HCT116 (cell line): ENCODE measurements around the gene TBX2. TPM values are rescaled to one million over a fixed set of nuclear protein-coding genes. Genes with fewer than 3 reads are reported as not detected.

ENCODE experiments used
- ATAC-seq: fragments of 200-7000 bp; cut with Tn5 transposase; 2 replicates; pipeline ENCODE4 v1.9.1; 2020; ENCODE audit warnings: mild to moderate bottlenecking, moderate library complexity
- BruUV-seq: library from RNA; stranded (reverse); fragments of 400-500 nt; replicated peaks from 2 replicates; lab custom pipeline; 2021; lab: Mats Ljungman, UMichigan
- CTCF ChIA-PET: fragments of 300-600 bp; sonication (Branson Sonifier 250); formaldehyde crosslinking; loops from one replicate; lab custom pipeline; 2021; ENCODE audit warnings: antibody characterized with exemption; lab: Charles Lee
- POLR2A ChIA-PET: fragments of 300-600, 350-600 bp; sonication (Branson Sonifier 250); formaldehyde crosslinking; loops from one replicate; lab custom pipeline; 2021; ENCODE audit warnings: antibody characterized with exemption; lab: Charles Lee
- RAD21 ChIA-PET, 2 experiments: fragments of 300-600 bp; sonication (Branson Sonifier 250); formaldehyde crosslinking; loops; one replicate each; lab custom pipeline; 2023; ENCODE audit warnings: low total read pairs in 2 of 2; ENCODE audit not compliant: uncharacterized antibody in 2 of 2, unreplicated experiment in 2 of 2, low non-redundant PET in 1 of 2; lab: Charles Lee
- DNase-seq: peaks from one replicate; pipeline ENCODE4 v3.0.0-alpha.2; 2010; ENCODE audit warnings: low read depth, low spot score
- H2AFZ ChIP-seq: fragments of 200-600 bp; shearing (Covaris generic), sonication (generic); 2 replicates; pipeline ENCODE4 v1.6.1; 2017; ENCODE audit warnings: low read depth, mixed run types, mixed read lengths, antibody characterized with exemption, low read length; ENCODE audit not compliant: poor library complexity, severe bottlenecking
- H3K27ac ChIP-seq: 2 replicates; pipeline ENCODE4 v1.5.1; 2012; ENCODE audit warnings: low read depth, low read length
- H3K27me3 ChIP-seq: fragments of 200-600 bp; sonication (generic); 2 replicates; pipeline ENCODE4 v1.6.1; 2016; ENCODE audit warnings: mixed run types, low read length, mixed read lengths; ENCODE audit not compliant: insufficient read depth
- H3K36me3 ChIP-seq, 2 experiments: fragments of 200-500 bp in 1 of 2; fragments of 200-600 bp in 1 of 2; sonication (Bioruptor generic) in 1 of 2; sonication (generic) in 1 of 2; 2 replicates each; pipeline versions ENCODE4 v1.5.1 to v1.6.1; 2014 to 2016; ENCODE audit warnings: low read length in 2 of 2, inconsistent platforms in 1 of 2, mixed read lengths in 1 of 2, mixed run types in 1 of 2; ENCODE audit not compliant: insufficient read depth in 2 of 2, control insufficient read depth in 1 of 2
- H3K4me1 ChIP-seq, 2 experiments: fragments of 200-600 bp in 1 of 2; sonication (generic) in 1 of 2; 2 replicates each; pipeline versions ENCODE4 v1.5.1 to v1.6.1; 2012 to 2017; ENCODE audit warnings: low read length in 2 of 2, inconsistent platforms in 1 of 2, mild to moderate bottlenecking in 1 of 2, mixed read lengths in 1 of 2, mixed run types in 1 of 2, moderate library complexity in 1 of 2; ENCODE audit not compliant: insufficient read depth in 2 of 2, control insufficient read depth in 1 of 2
- H3K4me2 ChIP-seq: fragments of 200-600 bp; sonication (generic); 2 replicates; pipeline ENCODE4 v1.6.1; 2017; ENCODE audit warnings: mixed run types, low read length, mixed read lengths
- H3K4me3 ChIP-seq, 2 experiments: fragments of 200-600 bp in 1 of 2; sonication (generic) in 1 of 2; replicated peaks in 1 of 2; 2 replicates each; pipeline ENCODE4 v1.5.1; 2011 to 2016; ENCODE audit warnings: low read length in 2 of 2, control low read depth in 1 of 2, low read depth in 1 of 2, mild to moderate bottlenecking in 1 of 2, mixed read lengths in 1 of 2, mixed run types in 1 of 2
- H3K79me2 ChIP-seq: fragments of 200-600 bp; sonication (generic); 2 replicates; pipeline ENCODE4 v1.6.1; 2017; ENCODE audit warnings: mild to moderate bottlenecking, mixed run types, low read length, moderate library complexity, mixed read lengths; ENCODE audit not compliant: insufficient read depth
- H3K9ac ChIP-seq: fragments of 200-600 bp; sonication (generic); 2 replicates; pipeline ENCODE4 v1.6.1; 2016; ENCODE audit warnings: low read length, mixed read lengths
- H3K9me2 ChIP-seq: fragments of 200-600 bp; sonication (generic), shearing (Covaris generic); 2 replicates; pipeline ENCODE4 v1.6.1; 2017; ENCODE audit warnings: mixed run types, mild to moderate bottlenecking, moderate library complexity; ENCODE audit not compliant: insufficient read depth
- H3K9me3 ChIP-seq, 2 experiments: fragments of 200-500 bp in 1 of 2; fragments of 200-600 bp in 1 of 2; sonication (Bioruptor generic) in 1 of 2; sonication (generic) in 1 of 2; 2 replicates each; pipeline ENCODE4 v1.6.1; 2014 to 2017; ENCODE audit warnings: low read length in 2 of 2, mixed read lengths in 2 of 2, inconsistent platforms in 1 of 2, low read depth in 1 of 2, mild to moderate bottlenecking in 1 of 2, mixed run types in 1 of 2, moderate library complexity in 1 of 2; ENCODE audit not compliant: control insufficient read depth in 1 of 2, insufficient read depth in 1 of 2
- H4K20me1 ChIP-seq: fragments of 200-600 bp; sonication (generic), shearing (Covaris generic); 2 replicates; pipeline ENCODE4 v1.6.1; 2017; ENCODE audit warnings: mixed run types, mild to moderate bottlenecking, moderate library complexity; ENCODE audit not compliant: insufficient read depth
- EGR1 ChIP-seq: IDR thresholded peaks from 2 replicates; pipeline ENCODE4 v1.6.1; 2012; ENCODE audit warnings: low read depth
- EZH2 ChIP-seq: fragments of 200-600 bp; sonication (generic); IDR thresholded peaks from 2 replicates; pipeline ENCODE4 v1.6.1; 2017; ENCODE audit warnings: antibody characterized with exemption, mixed run types
- FOSL1 ChIP-seq: IDR thresholded peaks from 2 replicates; pipeline ENCODE4 v1.6.1; 2012; ENCODE audit warnings: low read depth
- JUND ChIP-seq: IDR thresholded peaks from 2 replicates; pipeline ENCODE4 v1.6.1; 2012
- RAD21 ChIP-seq: IDR thresholded peaks from 2 replicates; pipeline ENCODE4 v1.6.1; 2012; ENCODE audit warnings: low read depth, mild to moderate bottlenecking
- SP1 ChIP-seq: IDR thresholded peaks from 2 replicates; pipeline ENCODE4 v1.6.1; 2012; ENCODE audit warnings: low read depth
- ZNF274 ChIP-seq: fragments of 200-500 bp; sonication (Bioruptor generic); IDR thresholded peaks from 2 replicates; pipeline ENCODE4 v1.6.1; 2014; ENCODE audit warnings: mild to moderate bottlenecking, low read depth, low read length, inconsistent platforms
- intact Hi-C: fragments of 100-400 bp; cut with micrococcal nuclease; formaldehyde crosslinking; loops from 2 replicates; pipeline ENCODE4 v1.10.0; 2022
- total RNA-seq: library from RNA; stranded (reverse); gene quantifications from one replicate; pipeline ENCODE4 v1.2.1, GENCODE V29; 2021; ENCODE audit not compliant: unreplicated experiment
- TF ChIP-seq, protein P1 (sequence below): IDR thresholded peaks from 2 replicates; pipeline ENCODE4 v1.6.1; 2012; ENCODE audit warnings: low read depth
- TF ChIP-seq, protein P2 (sequence below): IDR thresholded peaks from 2 replicates; pipeline ENCODE4 v1.6.1; 2011; ENCODE audit warnings: mild to moderate bottlenecking, low read length, moderate library complexity; ENCODE audit not compliant: insufficient replicate concordance; ENCODE audit errors: extremely low read depth
- TF ChIP-seq, protein P3 (sequence below): IDR thresholded peaks from 2 replicates; pipeline ENCODE4 v1.6.1; 2012

Gene TBX2
- total RNA-seq, 1 experiment from 2014 or later: 0.71 TPM

DNA sequence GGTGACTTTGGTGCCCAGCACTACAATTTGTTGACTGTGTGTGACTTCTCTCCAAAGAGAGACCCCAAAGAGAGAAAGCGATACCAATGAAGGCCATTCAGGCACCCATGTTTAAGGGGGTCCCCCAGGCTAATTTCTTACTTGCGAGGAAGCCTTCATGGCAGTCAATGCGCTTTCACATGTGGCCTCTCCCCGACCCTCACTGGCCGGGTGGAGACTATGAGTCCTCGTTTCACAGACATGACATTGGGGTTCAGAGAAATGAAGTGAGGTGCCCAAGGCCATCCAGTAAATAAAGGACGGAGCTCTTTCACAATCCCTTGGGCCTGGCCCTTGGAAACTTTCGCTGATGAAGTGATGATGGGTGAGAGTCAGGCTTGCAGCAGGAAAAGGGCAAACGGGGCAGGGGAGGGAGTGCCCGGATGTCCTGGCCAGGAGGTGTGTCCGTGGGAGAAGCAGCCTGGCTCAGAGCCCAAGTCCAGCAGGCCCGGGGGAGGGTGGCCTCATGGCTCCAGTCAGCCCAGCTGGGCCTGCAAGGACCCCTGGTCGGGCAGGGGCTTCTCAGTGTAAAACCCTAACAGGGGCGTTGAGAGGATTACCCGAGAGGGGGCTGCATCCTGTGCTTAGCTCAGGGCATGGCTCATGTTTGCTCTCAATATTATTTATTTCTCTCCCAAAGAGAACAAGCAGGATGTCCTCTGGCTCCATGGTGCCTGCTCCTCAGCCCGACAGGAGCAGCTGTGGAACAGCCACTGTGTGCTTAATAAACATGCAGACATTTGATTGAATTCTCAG lies 14.7 kb downstream of the TBX2 start:
- no peaks in the 10 kb centered on the region for H3K79me2 ChIP-seq
- intact Hi-C loops: loop anchor here (5.0 kb wide), 1 partner anchor 653 kb away; the partner anchor contains the start of gene MED13
- H3K4me3 ChIP-seq: no peak overlapping the region
- BruUV-seq: no TSS peak
- RAD21 ChIA-PET: interaction anchor here in 1 of 2 experiments (0.8 kb wide), 1 partner anchor 169 kb away, joined by 3 read pairs; no protein-coding TSS in a partner anchor
- ATAC-seq: no peak
- H3K4me2 ChIP-seq: no peak overlapping the region; the same call in 1 of the 2 replicates
- peak overlapping the region; percentile 71 for H3K27ac ChIP-seq
- no peak overlapping the region for H2AFZ ChIP-seq
- POLR2A ChIA-PET: no interaction called here
- H3K4me1 ChIP-seq: peaks cover 54 to 63% of the 10 kb centered on the region in 2 experiments
- CTCF ChIA-PET: interaction anchor here (0.6 to 5.0 kb wide), 9 partner anchors 11 to 695 kb away, joined by 3 to 60 read pairs (median 14); no protein-coding TSS in a partner anchor
- no peak for TF ChIP-seq ZNF274
- TF ChIP-seq, protein P1, sequence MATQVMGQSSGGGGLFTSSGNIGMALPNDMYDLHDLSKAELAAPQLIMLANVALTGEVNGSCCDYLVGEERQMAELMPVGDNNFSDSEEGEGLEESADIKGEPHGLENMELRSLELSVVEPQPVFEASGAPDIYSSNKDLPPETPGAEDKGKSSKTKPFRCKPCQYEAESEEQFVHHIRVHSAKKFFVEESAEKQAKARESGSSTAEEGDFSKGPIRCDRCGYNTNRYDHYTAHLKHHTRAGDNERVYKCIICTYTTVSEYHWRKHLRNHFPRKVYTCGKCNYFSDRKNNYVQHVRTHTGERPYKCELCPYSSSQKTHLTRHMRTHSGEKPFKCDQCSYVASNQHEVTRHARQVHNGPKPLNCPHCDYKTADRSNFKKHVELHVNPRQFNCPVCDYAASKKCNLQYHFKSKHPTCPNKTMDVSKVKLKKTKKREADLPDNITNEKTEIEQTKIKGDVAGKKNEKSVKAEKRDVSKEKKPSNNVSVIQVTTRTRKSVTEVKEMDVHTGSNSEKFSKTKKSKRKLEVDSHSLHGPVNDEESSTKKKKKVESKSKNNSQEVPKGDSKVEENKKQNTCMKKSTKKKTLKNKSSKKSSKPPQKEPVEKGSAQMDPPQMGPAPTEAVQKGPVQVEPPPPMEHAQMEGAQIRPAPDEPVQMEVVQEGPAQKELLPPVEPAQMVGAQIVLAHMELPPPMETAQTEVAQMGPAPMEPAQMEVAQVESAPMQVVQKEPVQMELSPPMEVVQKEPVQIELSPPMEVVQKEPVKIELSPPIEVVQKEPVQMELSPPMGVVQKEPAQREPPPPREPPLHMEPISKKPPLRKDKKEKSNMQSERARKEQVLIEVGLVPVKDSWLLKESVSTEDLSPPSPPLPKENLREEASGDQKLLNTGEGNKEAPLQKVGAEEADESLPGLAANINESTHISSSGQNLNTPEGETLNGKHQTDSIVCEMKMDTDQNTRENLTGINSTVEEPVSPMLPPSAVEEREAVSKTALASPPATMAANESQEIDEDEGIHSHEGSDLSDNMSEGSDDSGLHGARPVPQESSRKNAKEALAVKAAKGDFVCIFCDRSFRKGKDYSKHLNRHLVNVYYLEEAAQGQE: no peak
- no peak for TF ChIP-seq JUND
- TF ChIP-seq EGR1: no peak
- no peak for TF ChIP-seq FOSL1
- no peak for TF ChIP-seq SP1
- TF ChIP-seq, protein P2, sequence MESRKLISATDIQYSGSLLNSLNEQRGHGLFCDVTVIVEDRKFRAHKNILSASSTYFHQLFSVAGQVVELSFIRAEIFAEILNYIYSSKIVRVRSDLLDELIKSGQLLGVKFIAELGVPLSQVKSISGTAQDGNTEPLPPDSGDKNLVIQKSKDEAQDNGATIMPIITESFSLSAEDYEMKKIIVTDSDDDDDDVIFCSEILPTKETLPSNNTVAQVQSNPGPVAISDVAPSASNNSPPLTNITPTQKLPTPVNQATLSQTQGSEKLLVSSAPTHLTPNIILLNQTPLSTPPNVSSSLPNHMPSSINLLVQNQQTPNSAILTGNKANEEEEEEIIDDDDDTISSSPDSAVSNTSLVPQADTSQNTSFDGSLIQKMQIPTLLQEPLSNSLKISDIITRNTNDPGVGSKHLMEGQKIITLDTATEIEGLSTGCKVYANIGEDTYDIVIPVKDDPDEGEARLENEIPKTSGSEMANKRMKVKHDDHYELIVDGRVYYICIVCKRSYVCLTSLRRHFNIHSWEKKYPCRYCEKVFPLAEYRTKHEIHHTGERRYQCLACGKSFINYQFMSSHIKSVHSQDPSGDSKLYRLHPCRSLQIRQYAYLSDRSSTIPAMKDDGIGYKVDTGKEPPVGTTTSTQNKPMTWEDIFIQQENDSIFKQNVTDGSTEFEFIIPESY: no peak
- TF ChIP-seq RAD21: no peak
- TF ChIP-seq, protein P3, sequence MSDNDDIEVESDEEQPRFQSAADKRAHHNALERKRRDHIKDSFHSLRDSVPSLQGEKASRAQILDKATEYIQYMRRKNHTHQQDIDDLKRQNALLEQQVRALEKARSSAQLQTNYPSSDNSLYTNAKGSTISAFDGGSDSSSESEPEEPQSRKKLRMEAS: no peak
- no peak for TF ChIP-seq EZH2
- TF ChIP-seq, all 23 proteins: peak for 0
- Histone ChIP-seq H3K9ac (no peak overlapping the region), H3K27me3 (no peaks in the 10 kb centered on the region), H3K9me3 (no peaks in the 10 kb centered on the region), H4K20me1 (no peaks in the 10 kb centered on the region), H3K36me3 (no peaks in the 10 kb centered on the region), H3K9me2 (no peaks in the 10 kb centered on the region)
- DNase-seq: no peak
